K562 (cell line): ENCODE measurements around the gene CCDC73. TPM values are rescaled to one million over a fixed set of nuclear protein-coding genes. Genes with fewer than 3 reads are reported as not detected.
A peak's percentile ranks its signal among the peaks of the same experiment; 100 is the strongest.

Source experiments
- ATAC-seq: fragments of 200-7000 bp; cut with Tn5 transposase; 3 replicates; pipeline ENCODE4 v1.9.1; 2020; ENCODE audit warnings: moderate library complexity
- BruUV-seq: library from RNA; stranded (reverse); fragments of 400-500 nt; replicated peaks from 2 replicates; lab custom pipeline; 2021; lab: Mats Ljungman, UMichigan
- CTCF ChIA-PET: fragments of 300-600 bp; formaldehyde crosslinking; extraction: SDS; loops from one replicate; lab custom pipeline; 2021; ENCODE audit warnings: low intra/inter-chr PET ratio; lab: Yijun Ruan, JAX
- POLR2A ChIA-PET: fragments of 300-600, 350-650 bp; sonication (Branson Sonifier 250); formaldehyde crosslinking; extraction: SDS; loops from one replicate; lab custom pipeline; 2021; ENCODE audit warnings: antibody characterized with exemption, inconsistent platforms; lab: Yijun Ruan, JAX
- DNase-seq, 4 experiments: peaks; one replicate each; pipeline versions ENCODE4 v3.0.0 to v3.0.0-alpha.2; 2011 to 2018; ENCODE audit warnings: low spot score in 3 of 4, mixed read lengths in 3 of 4; ENCODE audit errors: extremely low read depth in 1 of 4
- FAIRE-seq: peaks from 2 replicates; lab custom pipeline; 2011; peaks lifted over from hg19 to GRCh38; lab: Jason Lieb, UNC
- H2AFZ ChIP-seq: 2 replicates; pipeline ENCODE4 v1.6.0; 2011; ENCODE audit warnings: low read depth, low read length, control low read depth, inconsistent platforms
- H3K27ac ChIP-seq: fragments of 200-600 bp; 3 replicates; pipeline ENCODE4 v1.8.0; 2011; ENCODE audit warnings: low read depth, mild to moderate bottlenecking, control low read depth, inconsistent platforms, low read length, moderate library complexity, mixed read lengths; ENCODE audit errors: extremely low read depth
- H3K27me3 ChIP-seq, 2 experiments: fragments of 300-600 bp in 1 of 2; 2 replicates in 1 of 2; 3 replicates in 1 of 2; pipeline versions ENCODE4 v1.6.0 to v1.8.0; 2011; ENCODE audit warnings: inconsistent platforms in 2 of 2, low read length in 2 of 2, mild to moderate bottlenecking in 1 of 2, mixed read lengths in 1 of 2, moderate library complexity in 1 of 2; ENCODE audit not compliant: control insufficient read depth in 2 of 2, insufficient read depth in 2 of 2
- H3K36me3 ChIP-seq: fragments of 300-600 bp; 3 replicates; pipeline ENCODE4 v1.8.0; 2011; ENCODE audit warnings: mild to moderate bottlenecking, low read length, inconsistent platforms; ENCODE audit not compliant: control insufficient read depth, insufficient read depth
- H3K4me1 ChIP-seq, 2 experiments: fragments of 200-600 bp in 1 of 2; replicated peaks in 1 of 2; 2 replicates in 1 of 2; 3 replicates in 1 of 2; pipeline versions ENCODE4 v1.5.1 to v1.8.0; 2011; ENCODE audit warnings: inconsistent platforms in 2 of 2, low read length in 2 of 2, mild to moderate bottlenecking in 1 of 2, mixed read lengths in 1 of 2, moderate library complexity in 1 of 2; ENCODE audit not compliant: control insufficient read depth in 2 of 2, insufficient read depth in 2 of 2
- H3K4me2 ChIP-seq: 2 replicates; pipeline ENCODE4 v1.6.1; 2011; ENCODE audit warnings: low read length, control low read depth, inconsistent platforms, mixed read lengths; ENCODE audit not compliant: insufficient read depth
- H3K4me3 ChIP-seq: fragments of 200-600 bp; sonication (generic), shearing (Covaris generic); 2 replicates; pipeline ENCODE4 v1.5.1; 2016; ENCODE audit warnings: control low read depth, inconsistent platforms
- H3K79me2 ChIP-seq: fragments of 200-600 bp; 3 replicates; pipeline ENCODE4 v1.8.0; 2011; ENCODE audit warnings: low read length, inconsistent platforms; ENCODE audit not compliant: control insufficient read depth, insufficient read depth
- H3K9ac ChIP-seq, 2 experiments: 2 replicates each; pipeline versions ENCODE4 v1.6.0 to v1.6.1; 2011; ENCODE audit warnings: low read depth in 2 of 2, low read length in 2 of 2, control low read depth in 1 of 2, inconsistent platforms in 1 of 2, mild to moderate bottlenecking in 1 of 2, mixed read lengths in 1 of 2; ENCODE audit not compliant: insufficient read depth in 1 of 2
- H3K9me1 ChIP-seq: one replicate; pipeline ENCODE4 v1.6.0; 2011; ENCODE audit warnings: inconsistent platforms, mild to moderate bottlenecking, low read length, moderate library complexity; ENCODE audit not compliant: control insufficient read depth, insufficient read depth
- H3K9me3 ChIP-seq: replicated peaks from 2 replicates; pipeline ENCODE4 v1.5.1; 2011; ENCODE audit warnings: low read depth, low read length, inconsistent platforms; ENCODE audit not compliant: control insufficient read depth, insufficient read depth
- H4K20me1 ChIP-seq: replicated peaks from 2 replicates; pipeline ENCODE4 v1.6.1; 2011; ENCODE audit warnings: low read length, inconsistent platforms, mixed read lengths; ENCODE audit not compliant: control insufficient read depth, insufficient read depth
- E2F6 ChIP-seq, 2 experiments: IDR thresholded peaks; 2 replicates each; pipeline ENCODE4 v1.6.1; 2011; ENCODE audit warnings: borderline replicate concordance in 1 of 2, control low read depth in 1 of 2, low read depth in 1 of 2, low read length in 1 of 2, mild to moderate bottlenecking in 1 of 2, mixed read lengths in 1 of 2, moderate library complexity in 1 of 2; ENCODE audit not compliant: insufficient read depth in 1 of 2, insufficient read length in 1 of 2, poor library complexity in 1 of 2, severe bottlenecking in 1 of 2; ENCODE audit errors: extremely low read depth in 1 of 2
- MGA ChIP-seq: fragments of 450-650 bp; IDR thresholded peaks from 2 replicates; pipeline ENCODE4 v1.6.1; 2016; ENCODE audit warnings: mild to moderate bottlenecking, moderate library complexity
- NFATC3 ChIP-seq: fragments of 450-650 bp; IDR thresholded peaks from 2 replicates; pipeline ENCODE4 v1.6.1; 2017; ENCODE audit warnings: mild to moderate bottlenecking
- RNF2 ChIP-seq: sonication (generic); IDR thresholded peaks from 2 replicates; pipeline ENCODE4 v1.6.1; 2016
- WGBS: fragments of 100-300 bp; shearing (Covaris generic); methylation state at CpG from one replicate; pipeline ENCODE4 v1.1.6; 2016; ENCODE audit warnings: low coverage, mixed read lengths; ENCODE audit not compliant: insufficient coverage; ENCODE audit errors: missing lambda C conversion rate; 5-methylcytosine and 5-hydroxymethylcytosine counted together
- in situ Hi-C: fragments of 300-500 bp; cut with MboI; formaldehyde crosslinking; loops from 4 replicates; pipeline ENCODE4 v1.15.0; 2018; ENCODE audit warnings: inconsistent platforms, mixed read lengths
- intact Hi-C: fragments of 100-400 bp; cut with micrococcal nuclease; formaldehyde crosslinking; loops from 2 replicates; pipeline ENCODE4 v1.14.2; 2022
- polyA plus RNA-seq, 8 experiments: library from polyadenylated mRNA; depleted of rRNA in 4 of 8; stranded (reverse) in 5 of 8; unstranded in 3 of 8; fragments of >200 nt; fragmentation: Nextera tagmentation in 2 of 8; fragmentation: Illumina TruSeq in 1 of 8; extraction: Ambion mirVana in 2 of 8; extraction: Trizol in 1 of 8; gene quantifications; 2 replicates each; pipeline versions ENCODE4 v1.2.1 to v1.2.3, GENCODE V29; 2011 to 2014; ENCODE audit warnings: inconsistent platforms in 1 of 8, missing spikeins in 1 of 8
- total RNA-seq, 7 experiments: library from RNA; depleted of rRNA in 6 of 7; stranded (reverse); fragments of >200 nt in 6 of 7; fragmentation: Illumina TruSeq in 2 of 7; extraction: Trizol in 2 of 7; gene quantifications; 2 replicates each; pipeline versions ENCODE4 v1.2.1 to v1.2.3, GENCODE V29; 2011 to 2021; ENCODE audit warnings: low replicate concordance in 1 of 7

CCDC73 gene
- total and polyA plus RNA-seq, 9 of the 15 experiments (the other 6 are each of a cell fraction or from before 2014, with no cell fraction given), result 0.20 to 0.21 TPM; not detected in 7

DNA sequence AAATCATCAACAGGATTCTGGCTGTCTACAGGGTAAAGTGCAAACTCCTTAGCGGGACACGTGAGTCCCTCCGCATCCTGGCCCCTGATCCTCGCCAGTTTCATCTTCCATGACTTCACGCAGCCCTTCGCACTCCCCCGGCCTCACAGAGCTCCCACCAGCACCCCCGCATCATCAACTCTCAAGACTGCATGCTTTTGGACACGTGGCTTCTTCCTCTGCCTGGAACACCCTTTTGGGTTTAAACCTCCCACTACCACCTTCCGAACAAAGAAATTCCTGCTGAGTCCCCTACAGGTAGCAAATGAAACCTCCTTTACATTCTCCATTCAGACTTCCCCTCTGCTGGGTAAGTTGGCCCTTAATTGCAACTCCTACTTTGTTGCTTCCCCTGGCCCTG is 223.4 kb downstream of the CCDC73 start:
- Histone ChIP-seq H2AFZ (peak overlapping the region; percentile 22; the same call in 1 of the 2 replicates), H3K4me1 (peaks cover 0 to 10% of the 10 kb centered on the region in 2 experiments; a peak in 3 of 5 replicates), H3K4me2 (no peak overlapping the region), H3K27me3 (no peaks in the 10 kb centered on the region), H3K36me3 (no peaks in the 10 kb centered on the region), H3K9me3 (no peaks in the 10 kb centered on the region), H4K20me1 (no peaks in the 10 kb centered on the region; the same call in 1 of the 2 replicates), H3K79me2 (no peaks in the 10 kb centered on the region), H3K27ac (no peak overlapping the region), H3K9me1 (no peaks in the 10 kb centered on the region)
- DNase-seq, result no peak
- no TSS peak for BruUV-seq
- WGBS, result 35% methylated on average over 10 of the region's 10 CpGs
- CTCF ChIA-PET, result no interaction called here
- peak; percentile 58 for ATAC-seq
- intact Hi-C loops, result no loop called here
- in situ Hi-C loops, result no loop called here
- FAIRE-seq, result no peak
- POLR2A ChIA-PET, result no interaction called here
- TF ChIP-seq NFATC3 (no peak), MGA (peak; percentile 53; the same call in 1 of the 2 replicates), E2F6 (IDR thresholded peaks at IDR 0.05; ENCODE audit: borderline replicate concordance in 1 of 2, extremely low read depth in 1 of 2, insufficient read depth in 1 of 2, insufficient read length in 1 of 2, low read depth in 1 of 2, low read length in 1 of 2, poor library complexity in 1 of 2, severe bottlenecking in 1 of 2) (peak in 1 of 2 experiments; percentile 39), RNF2 (no peak)
- TF ChIP-seq, all 486 proteins: peak for 2
- Histone ChIP-seq H3K4me3 (no peak overlapping the region), H3K9ac (no peak overlapping the region)
